ENCODE data around the gene GCLM.
"Not testable (repeated sequence)": the region's sequence is repeated elsewhere in the genome, so short reads cannot be mapped to it uniquely, and the experiment has no call there.

GCLM gene

GRCh38 chr1:93864175-93864574, 45.1 kb downstream of the GCLM start:
- H3K9me3 ChIP-seq (ENCODE audit: low read length) = no peaks in the 10 kb centered on the region
- no peak overlapping the region for H3K9ac ChIP-seq (ENCODE audit: low read length)
- H3K36me3 ChIP-seq (ENCODE audit: insufficient read depth, low read length) = peaks cover 3% of the 10 kb centered on the region
- no peaks in the 10 kb centered on the region for H3K4me1 ChIP-seq (ENCODE audit: insufficient read depth, low read length)
- H3K27ac ChIP-seq (ENCODE audit: low read depth, low read length) = no peak overlapping the region
- no peaks in the 10 kb centered on the region for H3K27me3 ChIP-seq (ENCODE audit: control insufficient read depth in 1 of 2, insufficient read depth in 2 of 2, low read length in 2 of 2)
- H3K4me3 ChIP-seq (ENCODE audit: low read depth in 1 of 2, low read length in 2 of 2) = no peak overlapping the region

GRCh38 chr1:93857653-93858052, 51.6 kb downstream of the GCLM start:
- H3K4me3 ChIP-seq (ENCODE audit: low read depth in 1 of 2, low read length in 2 of 2); H3K9me3 ChIP-seq (ENCODE audit: low read length); H3K4me1 ChIP-seq (ENCODE audit: insufficient read depth, low read length); H3K27ac ChIP-seq (ENCODE audit: low read depth, low read length); H3K27me3 ChIP-seq (ENCODE audit: control insufficient read depth in 1 of 2, insufficient read depth in 2 of 2, low read length in 2 of 2); H3K36me3 ChIP-seq (ENCODE audit: insufficient read depth, low read length); H3K9ac ChIP-seq (ENCODE audit: low read length): not testable (repeated sequence)

GRCh38 chr1:93855983-93856382, 53.2 kb downstream of the GCLM start:
- not testable (repeated sequence) for H3K9me3 ChIP-seq (ENCODE audit: low read length); H3K9ac ChIP-seq (ENCODE audit: low read length); H3K27me3 ChIP-seq (ENCODE audit: control insufficient read depth in 1 of 2, insufficient read depth in 2 of 2, low read length in 2 of 2); H3K27ac ChIP-seq (ENCODE audit: low read depth, low read length); H3K4me3 ChIP-seq (ENCODE audit: low read depth in 1 of 2, low read length in 2 of 2); H3K4me1 ChIP-seq (ENCODE audit: insufficient read depth, low read length); H3K36me3 ChIP-seq (ENCODE audit: insufficient read depth, low read length)

GRCh38 chr1:93853940-93854339, 55.3 kb downstream of the GCLM start:
- H3K27ac ChIP-seq (ENCODE audit: low read depth, low read length) = no peak overlapping the region
- H3K27me3 ChIP-seq (ENCODE audit: control insufficient read depth in 1 of 2, insufficient read depth in 2 of 2, low read length in 2 of 2) = no peaks in the 10 kb centered on the region
- H3K4me3 ChIP-seq (ENCODE audit: low read depth in 1 of 2, low read length in 2 of 2) = no peak overlapping the region
- no peaks in the 10 kb centered on the region for H3K9me3 ChIP-seq (ENCODE audit: low read length)
- H3K36me3 ChIP-seq (ENCODE audit: insufficient read depth, low read length) = no peaks in the 10 kb centered on the region
- no peaks in the 10 kb centered on the region for H3K4me1 ChIP-seq (ENCODE audit: insufficient read depth, low read length)
- H3K9ac ChIP-seq (ENCODE audit: low read length) = no peak overlapping the region

- H3K9ac ChIP-seq (ENCODE audit: low read length) = no peak overlapping the region
- H3K4me3 ChIP-seq (ENCODE audit: low read depth in 1 of 2, low read length in 2 of 2) = no peak overlapping the region
- H3K36me3 ChIP-seq (ENCODE audit: insufficient read depth, low read length) = no peaks in the 10 kb centered on the region
- H3K27ac ChIP-seq (ENCODE audit: low read depth, low read length) = no peak overlapping the region
- H3K27me3 ChIP-seq (ENCODE audit: control insufficient read depth in 1 of 2, insufficient read depth in 2 of 2, low read length in 2 of 2) = no peaks in the 10 kb centered on the region
- no peaks in the 10 kb centered on the region for H3K9me3 ChIP-seq (ENCODE audit: low read length)
- H3K4me1 ChIP-seq (ENCODE audit: insufficient read depth, low read length) = peaks cover 9% of the 10 kb centered on the region
These were observed 57.4 kb downstream of the GCLM start for GRCh38 chr1:93851878-93852277.

- Histone ChIP-seq H3K9ac (ENCODE audit: low read length) (no peak overlapping the region), H3K27me3 (ENCODE audit: control insufficient read depth in 1 of 2, insufficient read depth in 2 of 2, low read length in 2 of 2) (no peaks in the 10 kb centered on the region), H3K4me3 (ENCODE audit: low read depth in 1 of 2, low read length in 2 of 2) (no peak overlapping the region), H3K9me3 (ENCODE audit: low read length) (no peaks in the 10 kb centered on the region), H3K4me1 (ENCODE audit: insufficient read depth, low read length) (peaks cover 9% of the 10 kb centered on the region), H3K27ac (ENCODE audit: low read depth, low read length) (no peak overlapping the region), H3K36me3 (ENCODE audit: insufficient read depth, low read length) (no peaks in the 10 kb centered on the region)
These were observed 57.9 kb downstream of the GCLM start for GRCh38 chr1:93851327-93851712.

GRCh38 chr1:93850687-93851326, 58.4 kb downstream of the GCLM start:
- not testable (repeated sequence) for H3K9ac ChIP-seq (ENCODE audit: low read length); H3K36me3 ChIP-seq (ENCODE audit: insufficient read depth, low read length); H3K4me3 ChIP-seq (ENCODE audit: low read depth in 1 of 2, low read length in 2 of 2); H3K9me3 ChIP-seq (ENCODE audit: low read length); H3K4me1 ChIP-seq (ENCODE audit: insufficient read depth, low read length); H3K27ac ChIP-seq (ENCODE audit: low read depth, low read length); H3K27me3 ChIP-seq (ENCODE audit: control insufficient read depth in 1 of 2, insufficient read depth in 2 of 2, low read length in 2 of 2)

GRCh38 chr1:93848350-93848883, 60.8 kb downstream of the GCLM start:
- H3K27me3 ChIP-seq (ENCODE audit: control insufficient read depth in 1 of 2, insufficient read depth in 2 of 2, low read length in 2 of 2) = no peaks in the 10 kb centered on the region
- peak overlapping the region; percentile 91 for H3K9ac ChIP-seq (ENCODE audit: low read length)
- H3K4me1 ChIP-seq (ENCODE audit: insufficient read depth, low read length) = peaks cover 27% of the 10 kb centered on the region
- peak overlapping the region; percentile 99 for H3K27ac ChIP-seq (ENCODE audit: low read depth, low read length)
- H3K9me3 ChIP-seq (ENCODE audit: low read length) = no peaks in the 10 kb centered on the region
- H3K36me3 ChIP-seq (ENCODE audit: insufficient read depth, low read length) = no peaks in the 10 kb centered on the region
- H3K4me3 ChIP-seq (ENCODE audit: low read depth in 1 of 2, low read length in 2 of 2) = peak overlapping the region; percentile 76 to 82

- Histone ChIP-seq H3K27me3 (ENCODE audit: control insufficient read depth in 1 of 2, insufficient read depth in 2 of 2, low read length in 2 of 2) (no peaks in the 10 kb centered on the region), H3K4me1 (ENCODE audit: insufficient read depth, low read length) (peaks cover 27% of the 10 kb centered on the region), H3K4me3 (ENCODE audit: low read depth in 1 of 2, low read length in 2 of 2) (peak overlapping the region; percentile 76 to 82), H3K9ac (ENCODE audit: low read length) (peak overlapping the region; percentile 91), H3K27ac (ENCODE audit: low read depth, low read length) (peak overlapping the region; percentile 99), H3K9me3 (ENCODE audit: low read length) (no peaks in the 10 kb centered on the region), H3K36me3 (ENCODE audit: insufficient read depth, low read length) (no peaks in the 10 kb centered on the region)
These were observed 61.4 kb downstream of the GCLM start for GRCh38 chr1:93847811-93848288.

GRCh38 chr1:93846992-93847810, 62.0 kb downstream of the GCLM start:
- no peaks in the 10 kb centered on the region for H3K27me3 ChIP-seq (ENCODE audit: control insufficient read depth in 1 of 2, insufficient read depth in 2 of 2, low read length in 2 of 2)
- H3K9ac ChIP-seq (ENCODE audit: low read length) = peak overlapping the region; percentile 91
- H3K4me3 ChIP-seq (ENCODE audit: low read depth in 1 of 2, low read length in 2 of 2) = peak overlapping the region; percentile 82 to 90

GRCh38 chr1:93846206-93846991, 62.8 kb downstream of the GCLM start:
- Histone ChIP-seq H3K36me3 (ENCODE audit: insufficient read depth, low read length) (no peaks in the 10 kb centered on the region), H3K4me3 (ENCODE audit: low read depth in 1 of 2, low read length in 2 of 2) (peak overlapping the region; percentile 82 to 90), H3K27ac (ENCODE audit: low read depth, low read length) (peak overlapping the region; percentile 99), H3K4me1 (ENCODE audit: insufficient read depth, low read length) (peaks cover 27% of the 10 kb centered on the region), H3K9me3 (ENCODE audit: low read length) (no peaks in the 10 kb centered on the region), H3K27me3 (ENCODE audit: control insufficient read depth in 1 of 2, insufficient read depth in 2 of 2, low read length in 2 of 2) (no peaks in the 10 kb centered on the region), H3K9ac (ENCODE audit: low read length) (peak overlapping the region; percentile 91)

More at GRCh38 chr1:93846992-93847810, 62.0 kb downstream of the GCLM start:
- H3K9me3 ChIP-seq (ENCODE audit: low read length) = no peaks in the 10 kb centered on the region
- no peaks in the 10 kb centered on the region for H3K36me3 ChIP-seq (ENCODE audit: insufficient read depth, low read length)
- peaks cover 27% of the 10 kb centered on the region for H3K4me1 ChIP-seq (ENCODE audit: insufficient read depth, low read length)
- H3K27ac ChIP-seq (ENCODE audit: low read depth, low read length) = peak overlapping the region; percentile 99
